ENCODE data around the gene PUS7L.

Gene PUS7L

GRCh38 chr12:43749016-43749415, 9.6 kb downstream of the PUS7L start:
- TF ChIP-seq POLR2AphosphoS5 (IDR thresholded peaks at IDR 0.05; ENCODE audit: low read depth): no peak
- TF ChIP-seq REST (IDR thresholded peaks at IDR 0.05; ENCODE audit: insufficient replicate concordance, low read depth): no peak
- no peak for TF ChIP-seq SPI1 (IDR thresholded peaks at IDR 0.05; ENCODE audit: borderline replicate concordance, low read depth)
- TF ChIP-seq GABPA (IDR thresholded peaks at IDR 0.05; ENCODE audit: low read depth): no peak
- TF ChIP-seq, protein P1, sequence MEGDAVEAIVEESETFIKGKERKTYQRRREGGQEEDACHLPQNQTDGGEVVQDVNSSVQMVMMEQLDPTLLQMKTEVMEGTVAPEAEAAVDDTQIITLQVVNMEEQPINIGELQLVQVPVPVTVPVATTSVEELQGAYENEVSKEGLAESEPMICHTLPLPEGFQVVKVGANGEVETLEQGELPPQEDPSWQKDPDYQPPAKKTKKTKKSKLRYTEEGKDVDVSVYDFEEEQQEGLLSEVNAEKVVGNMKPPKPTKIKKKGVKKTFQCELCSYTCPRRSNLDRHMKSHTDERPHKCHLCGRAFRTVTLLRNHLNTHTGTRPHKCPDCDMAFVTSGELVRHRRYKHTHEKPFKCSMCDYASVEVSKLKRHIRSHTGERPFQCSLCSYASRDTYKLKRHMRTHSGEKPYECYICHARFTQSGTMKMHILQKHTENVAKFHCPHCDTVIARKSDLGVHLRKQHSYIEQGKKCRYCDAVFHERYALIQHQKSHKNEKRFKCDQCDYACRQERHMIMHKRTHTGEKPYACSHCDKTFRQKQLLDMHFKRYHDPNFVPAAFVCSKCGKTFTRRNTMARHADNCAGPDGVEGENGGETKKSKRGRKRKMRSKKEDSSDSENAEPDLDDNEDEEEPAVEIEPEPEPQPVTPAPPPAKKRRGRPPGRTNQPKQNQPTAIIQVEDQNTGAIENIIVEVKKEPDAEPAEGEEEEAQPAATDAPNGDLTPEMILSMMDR (IDR thresholded peaks at IDR 0.05; ENCODE audit: insufficient read depth, low read length): no peak
- no peak for DNase-seq (ENCODE audit: low read depth in 1 of 2, low spot score in 1 of 2)

DNA sequence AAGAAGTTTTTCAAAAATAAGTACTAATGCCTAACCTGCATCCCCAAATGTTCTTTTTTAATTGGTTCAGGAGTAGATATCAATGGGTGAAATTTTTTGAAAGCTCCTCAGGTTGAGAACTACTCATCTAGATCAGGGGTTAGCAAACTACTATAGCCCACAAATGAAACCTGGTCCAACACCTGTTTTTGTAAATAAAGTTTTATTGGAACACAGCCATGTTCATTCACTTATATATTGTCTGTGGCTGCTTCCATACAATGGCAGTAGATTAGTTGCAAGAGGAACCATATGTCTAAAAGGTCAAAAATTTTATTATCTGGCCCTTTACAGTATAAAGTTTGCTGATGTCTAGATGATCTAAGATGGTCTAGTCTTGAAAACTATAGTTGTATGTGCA, 13.8 kb downstream of the PUS7L start:
- DNase-seq (ENCODE audit: low read depth in 1 of 2, low spot score in 1 of 2): no peak
- TF ChIP-seq POLR2AphosphoS5 (IDR thresholded peaks at IDR 0.05; ENCODE audit: low read depth): no peak
- no peak for TF ChIP-seq SPI1 (IDR thresholded peaks at IDR 0.05; ENCODE audit: borderline replicate concordance, low read depth)
- TF ChIP-seq, protein P1 (IDR thresholded peaks at IDR 0.05; ENCODE audit: insufficient read depth, low read length): no peak
- no peak for TF ChIP-seq REST (IDR thresholded peaks at IDR 0.05; ENCODE audit: insufficient replicate concordance, low read depth)
- TF ChIP-seq GABPA (IDR thresholded peaks at IDR 0.05; ENCODE audit: low read depth): no peak
- no peaks in the 10 kb centered on the region for H3K27me3 ChIP-seq (ENCODE audit: insufficient read depth, poor library complexity, severe bottlenecking)
- no peak overlapping the region for H3K4me3 ChIP-seq (replicated peaks; ENCODE audit: insufficient read depth, low read length)
- H3K27ac ChIP-seq (replicated peaks): no peak overlapping the region

More at GRCh38 chr12:43749016-43749415, 9.6 kb downstream of the PUS7L start:
- Histone ChIP-seq H3K4me3 (replicated peaks; ENCODE audit: insufficient read depth, low read length) (no peak overlapping the region), H3K27me3 (ENCODE audit: insufficient read depth, poor library complexity, severe bottlenecking) (no peaks in the 10 kb centered on the region), H3K27ac (replicated peaks) (no peak overlapping the region)

GRCh38 chr12:43742106-43742505, 16.5 kb downstream of the PUS7L start:
- H3K27ac ChIP-seq (replicated peaks): no peak overlapping the region
- no peaks in the 10 kb centered on the region for H3K27me3 ChIP-seq (ENCODE audit: insufficient read depth, poor library complexity, severe bottlenecking)
- TF ChIP-seq, protein P1 (IDR thresholded peaks at IDR 0.05; ENCODE audit: insufficient read depth, low read length): no peak
- TF ChIP-seq REST (IDR thresholded peaks at IDR 0.05; ENCODE audit: insufficient replicate concordance, low read depth) (no peak), SPI1 (IDR thresholded peaks at IDR 0.05; ENCODE audit: borderline replicate concordance, low read depth) (no peak), POLR2AphosphoS5 (IDR thresholded peaks at IDR 0.05; ENCODE audit: low read depth) (no peak), GABPA (IDR thresholded peaks at IDR 0.05; ENCODE audit: low read depth) (no peak)
- DNase-seq (ENCODE audit: low read depth in 1 of 2, low spot score in 1 of 2): no peak
- no peak overlapping the region for H3K4me3 ChIP-seq (replicated peaks; ENCODE audit: insufficient read depth, low read length)
